ENCODE measurements around the gene ZNF684. TPM values are rescaled to one million over a fixed set of nuclear protein-coding genes. Genes with fewer than 3 reads are reported as not detected.

ZNF684 gene
- total RNA-seq, 1 experiment from 2014 or later: 8.5 TPM

DNA sequence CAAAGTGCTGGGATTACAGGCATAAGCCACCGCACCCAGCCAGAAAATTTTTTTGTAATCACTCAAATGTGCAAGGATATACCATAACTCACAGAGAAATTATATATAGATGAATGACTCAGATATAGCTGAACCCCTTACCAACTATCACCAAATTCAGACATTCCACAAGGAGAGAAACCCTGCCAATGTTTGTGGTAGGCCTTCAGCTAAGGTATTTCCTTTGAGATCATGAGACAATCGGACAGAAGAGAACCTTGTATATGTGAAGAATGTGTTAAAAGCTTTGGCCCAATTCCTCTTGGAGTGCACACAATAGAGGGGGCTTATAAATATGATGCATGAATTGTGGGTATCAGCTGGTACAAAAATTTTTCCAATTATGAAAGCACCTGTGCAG lies 50.7 kb downstream of the ZNF684 start:
- H3K4me3 ChIP-seq (ENCODE audit: low read length): no peak overlapping the region
- H3K27me3 ChIP-seq (ENCODE audit: low read length): no peaks in the 10 kb centered on the region
- DNase-seq: no peak
- H3K36me3 ChIP-seq (ENCODE audit: insufficient read depth, low read length): no peaks in the 10 kb centered on the region
- no peak overlapping the region for H3K4me2 ChIP-seq (ENCODE audit: low read depth, low read length, poor library complexity, severe bottlenecking)
- no peaks in the 10 kb centered on the region for H4K20me1 ChIP-seq (ENCODE audit: insufficient read depth, low read depth, low read length)
- no peaks in the 10 kb centered on the region for H3K79me2 ChIP-seq (ENCODE audit: low read length)
- no peak overlapping the region for H3K27ac ChIP-seq (ENCODE audit: low read length)
- no peak overlapping the region for H3K9ac ChIP-seq (ENCODE audit: low read length)
- no peak overlapping the region for H2AFZ ChIP-seq (ENCODE audit: low read length)
- H3K9me2 ChIP-seq (replicated peaks; ENCODE audit: insufficient read depth, low read length): no peaks in the 10 kb centered on the region
- no peaks in the 10 kb centered on the region for H3K9me3 ChIP-seq (ENCODE audit: low read length)
- no peaks in the 10 kb centered on the region for H3K4me1 ChIP-seq (ENCODE audit: low read length)

DNA sequence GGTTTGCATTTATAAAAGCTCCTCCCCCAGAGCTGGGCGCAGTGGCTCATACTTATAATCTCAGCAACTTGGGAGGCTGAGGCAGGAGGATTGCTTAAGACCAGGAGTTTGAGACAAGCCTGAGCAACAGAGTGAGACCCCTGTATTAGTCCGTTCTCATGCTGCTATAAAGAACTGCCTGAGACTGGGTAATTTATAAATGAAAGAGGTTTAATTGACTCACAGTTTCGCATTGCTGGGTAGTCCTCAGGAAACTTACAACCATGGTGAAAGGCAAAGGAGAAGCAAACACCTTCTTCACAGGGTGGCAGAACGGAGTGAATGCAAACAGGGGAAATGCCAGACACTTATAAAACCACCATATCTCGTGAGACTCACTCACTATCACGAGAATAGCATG lies 52.5 kb downstream of the ZNF684 start:
- no peaks in the 10 kb centered on the region for H3K27me3 ChIP-seq (ENCODE audit: low read length)
- H3K4me3 ChIP-seq (ENCODE audit: low read length): no peak overlapping the region
- H3K9me3 ChIP-seq (ENCODE audit: low read length): no peaks in the 10 kb centered on the region
- H3K4me2 ChIP-seq (ENCODE audit: low read depth, low read length, poor library complexity, severe bottlenecking): no peak overlapping the region
- H3K36me3 ChIP-seq (ENCODE audit: insufficient read depth, low read length): no peaks in the 10 kb centered on the region
- H3K79me2 ChIP-seq (ENCODE audit: low read length): no peaks in the 10 kb centered on the region
- no peak overlapping the region for H3K9ac ChIP-seq (ENCODE audit: low read length)
- H2AFZ ChIP-seq (ENCODE audit: low read length): no peak overlapping the region
- H3K27ac ChIP-seq (ENCODE audit: low read length): no peak overlapping the region
- H3K9me2 ChIP-seq (replicated peaks; ENCODE audit: insufficient read depth, low read length): no peaks in the 10 kb centered on the region
- no peak for DNase-seq
- H3K4me1 ChIP-seq (ENCODE audit: low read length): no peaks in the 10 kb centered on the region
- no peaks in the 10 kb centered on the region for H4K20me1 ChIP-seq (ENCODE audit: insufficient read depth, low read depth, low read length)

DNA sequence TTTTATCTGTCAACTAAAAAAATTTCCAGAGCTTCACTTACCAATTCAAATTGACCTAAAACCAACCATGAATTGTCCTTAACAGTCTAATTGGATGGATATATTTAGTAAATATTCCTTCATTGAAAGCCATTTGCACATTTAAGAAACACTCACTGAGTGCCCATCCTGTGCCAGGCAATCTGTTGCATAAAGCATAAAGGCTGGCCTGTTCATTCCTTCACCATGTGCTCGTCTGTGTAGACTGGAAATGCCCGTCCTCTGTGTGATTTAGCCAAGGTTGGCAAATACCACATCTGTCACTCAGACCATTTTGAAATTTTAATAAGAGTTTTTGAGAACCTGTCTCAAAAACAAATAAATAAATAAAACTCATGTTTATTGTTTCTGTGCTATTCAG lies 57.1 kb downstream of the ZNF684 start:
- Histone ChIP-seq H3K36me3 (ENCODE audit: insufficient read depth, low read length) (no peaks in the 10 kb centered on the region), H3K4me2 (ENCODE audit: low read depth, low read length, poor library complexity, severe bottlenecking) (no peak overlapping the region), H3K9ac (ENCODE audit: low read length) (no peak overlapping the region), H3K79me2 (ENCODE audit: low read length) (no peaks in the 10 kb centered on the region), H4K20me1 (ENCODE audit: insufficient read depth, low read depth, low read length) (no peaks in the 10 kb centered on the region), H3K9me2 (replicated peaks; ENCODE audit: insufficient read depth, low read length) (no peaks in the 10 kb centered on the region), H2AFZ (ENCODE audit: low read length) (no peak overlapping the region), H3K27me3 (ENCODE audit: low read length) (no peaks in the 10 kb centered on the region), H3K4me3 (ENCODE audit: low read length) (no peak overlapping the region), H3K4me1 (ENCODE audit: low read length) (no peaks in the 10 kb centered on the region), H3K27ac (ENCODE audit: low read length) (no peak overlapping the region), H3K9me3 (ENCODE audit: low read length) (no peaks in the 10 kb centered on the region)
- no peak for DNase-seq

DNA sequence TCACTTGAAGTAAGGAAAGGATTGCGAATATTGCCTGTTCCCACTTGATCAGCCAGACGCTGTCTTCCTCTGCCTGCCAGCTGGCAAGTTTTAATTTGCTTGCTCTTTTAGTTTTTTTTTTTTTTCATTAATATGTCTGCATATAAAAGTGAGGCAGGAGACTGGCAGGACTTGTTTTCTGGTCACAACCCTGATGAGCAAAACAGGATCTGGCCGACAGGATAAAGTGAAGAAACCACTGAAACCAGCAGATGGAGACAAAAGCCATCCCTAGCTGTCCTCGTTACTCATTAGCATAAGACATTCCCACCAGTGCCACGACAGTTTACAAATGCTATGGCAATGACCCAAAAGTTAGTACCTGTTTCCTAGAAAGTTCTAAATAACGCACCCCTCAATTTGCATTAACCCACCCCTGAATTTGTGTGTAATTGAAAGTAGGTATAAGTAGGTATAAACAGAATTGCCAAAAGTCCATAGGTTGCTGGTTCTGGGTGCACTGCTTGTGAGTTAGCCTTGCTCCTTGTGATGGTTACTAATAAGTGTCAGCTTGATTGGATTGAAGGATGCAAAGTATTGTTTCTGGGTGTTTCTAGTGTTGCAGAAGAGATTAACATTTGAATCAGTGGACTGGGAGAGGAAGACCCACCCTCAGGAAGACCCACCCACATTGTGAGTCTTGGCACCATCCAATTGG lies 60.8 kb downstream of the ZNF684 start:
- Histone ChIP-seq H4K20me1 (ENCODE audit: insufficient read depth, low read depth, low read length) (no peaks in the 10 kb centered on the region), H2AFZ (ENCODE audit: low read length) (no peak overlapping the region), H3K9ac (ENCODE audit: low read length) (no peak overlapping the region), H3K9me2 (replicated peaks; ENCODE audit: insufficient read depth, low read length) (no peaks in the 10 kb centered on the region), H3K4me2 (ENCODE audit: low read depth, low read length, poor library complexity, severe bottlenecking) (no peak overlapping the region), H3K79me2 (ENCODE audit: low read length) (no peaks in the 10 kb centered on the region), H3K4me3 (ENCODE audit: low read length) (no peak overlapping the region), H3K27me3 (ENCODE audit: low read length) (no peaks in the 10 kb centered on the region), H3K27ac (ENCODE audit: low read length) (no peak overlapping the region), H3K36me3 (ENCODE audit: insufficient read depth, low read length) (no peaks in the 10 kb centered on the region), H3K4me1 (ENCODE audit: low read length) (peaks cover 3% of the 10 kb centered on the region), H3K9me3 (ENCODE audit: low read length) (no peaks in the 10 kb centered on the region)
- peak; percentile 75 for DNase-seq

DNA sequence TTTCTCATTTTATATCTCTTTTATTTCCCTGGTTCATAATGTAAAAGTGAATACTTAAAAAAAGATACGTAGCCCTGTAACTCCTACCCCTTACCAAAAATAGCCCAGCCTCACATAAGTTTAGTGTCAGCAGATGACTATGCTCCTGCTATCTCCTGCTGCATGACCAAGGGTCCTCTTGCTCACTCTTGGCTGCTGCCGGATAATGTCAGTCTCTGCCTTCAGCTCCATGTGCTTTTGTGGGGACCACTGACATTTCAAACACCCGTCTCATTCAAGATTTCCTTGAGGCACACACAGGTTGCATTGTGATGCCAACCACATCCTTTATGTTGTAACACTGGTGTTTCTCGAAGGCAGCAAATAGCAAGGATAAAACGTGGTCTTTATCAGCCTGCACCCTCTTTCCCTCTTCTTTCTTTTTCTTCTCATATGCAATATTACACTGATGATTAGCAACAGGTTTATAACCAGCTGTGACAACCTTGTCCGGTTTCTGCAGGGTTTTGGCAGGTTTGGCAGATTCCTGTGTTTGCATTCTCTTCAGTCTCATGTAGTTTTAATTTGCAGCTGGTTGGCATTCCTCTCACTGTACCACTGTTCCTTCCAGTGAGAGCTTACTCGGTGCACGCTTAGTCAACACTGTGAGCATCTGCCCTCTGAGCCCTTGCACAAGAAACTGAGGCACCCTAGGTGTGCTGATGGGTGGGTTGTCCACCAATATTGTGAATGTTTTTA lies 62.2 kb downstream of the ZNF684 start:
- Histone ChIP-seq H3K4me3 (ENCODE audit: low read length) (no peak overlapping the region), H3K4me1 (ENCODE audit: low read length) (peaks cover 3% of the 10 kb centered on the region), H3K4me2 (ENCODE audit: low read depth, low read length, poor library complexity, severe bottlenecking) (no peak overlapping the region), H2AFZ (ENCODE audit: low read length) (no peak overlapping the region), H3K9ac (ENCODE audit: low read length) (no peak overlapping the region), H3K9me3 (ENCODE audit: low read length) (no peaks in the 10 kb centered on the region), H3K9me2 (replicated peaks; ENCODE audit: insufficient read depth, low read length) (no peaks in the 10 kb centered on the region), H3K36me3 (ENCODE audit: insufficient read depth, low read length) (no peaks in the 10 kb centered on the region), H4K20me1 (ENCODE audit: insufficient read depth, low read depth, low read length) (no peaks in the 10 kb centered on the region), H3K79me2 (ENCODE audit: low read length) (no peaks in the 10 kb centered on the region), H3K27ac (ENCODE audit: low read length) (no peak overlapping the region), H3K27me3 (ENCODE audit: low read length) (no peaks in the 10 kb centered on the region)
- DNase-seq: no peak

DNA sequence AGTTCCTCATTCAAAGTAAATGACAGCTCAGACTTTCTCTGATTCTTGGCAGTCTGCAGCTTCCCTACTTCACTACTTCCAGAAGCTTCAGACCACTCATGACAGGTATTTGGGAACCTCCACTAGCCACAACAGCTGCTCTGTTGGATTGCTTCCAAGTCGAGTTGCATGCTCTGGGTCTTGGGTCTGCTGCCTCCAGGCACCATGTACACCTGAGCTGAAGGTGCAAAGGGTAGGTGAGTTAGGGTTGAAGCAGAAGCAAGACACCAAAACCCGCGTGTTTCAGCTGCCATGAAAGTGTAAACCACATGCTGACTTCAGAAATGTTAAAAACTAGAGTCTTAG lies 62.7 kb downstream of the ZNF684 start:
- no peaks in the 10 kb centered on the region for H3K9me2 ChIP-seq (replicated peaks; ENCODE audit: insufficient read depth, low read length)
- H3K36me3 ChIP-seq (ENCODE audit: insufficient read depth, low read length): no peaks in the 10 kb centered on the region
- H3K9me3 ChIP-seq (ENCODE audit: low read length): no peaks in the 10 kb centered on the region
- H3K79me2 ChIP-seq (ENCODE audit: low read length): no peaks in the 10 kb centered on the region
- no peaks in the 10 kb centered on the region for H4K20me1 ChIP-seq (ENCODE audit: insufficient read depth, low read depth, low read length)
- no peak for DNase-seq
- no peak overlapping the region for H2AFZ ChIP-seq (ENCODE audit: low read length)
- no peak overlapping the region for H3K9ac ChIP-seq (ENCODE audit: low read length)
- H3K4me2 ChIP-seq (ENCODE audit: low read depth, low read length, poor library complexity, severe bottlenecking): no peak overlapping the region
- no peaks in the 10 kb centered on the region for H3K27me3 ChIP-seq (ENCODE audit: low read length)
- no peak overlapping the region for H3K27ac ChIP-seq (ENCODE audit: low read length)
- H3K4me1 ChIP-seq (ENCODE audit: low read length): peaks cover 3% of the 10 kb centered on the region
- no peak overlapping the region for H3K4me3 ChIP-seq (ENCODE audit: low read length)

DNA sequence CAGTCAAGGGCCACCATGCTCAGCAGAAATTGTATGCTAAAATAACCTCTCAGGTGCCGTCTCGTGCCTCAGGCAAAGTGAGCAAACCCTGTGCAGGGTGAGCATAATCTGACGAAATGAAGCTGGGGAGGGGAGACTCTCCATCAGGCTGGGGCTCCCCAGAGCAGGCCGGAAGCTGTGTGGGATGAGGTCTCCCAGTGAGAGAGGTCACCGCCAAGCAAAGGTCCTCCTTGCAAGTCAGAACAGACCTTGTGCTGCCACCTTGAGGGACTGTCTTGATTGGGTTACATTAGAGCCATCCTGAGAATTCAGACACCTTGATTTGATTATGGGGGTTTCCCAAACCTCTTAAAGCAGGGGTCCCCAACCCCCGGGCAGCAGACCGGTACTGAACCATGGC lies 64.2 kb downstream of the ZNF684 start:
- Histone ChIP-seq H3K4me1 (ENCODE audit: low read length) (peaks cover 3% of the 10 kb centered on the region), H3K9me2 (replicated peaks; ENCODE audit: insufficient read depth, low read length) (no peaks in the 10 kb centered on the region), H3K9me3 (ENCODE audit: low read length) (no peaks in the 10 kb centered on the region), H3K4me3 (ENCODE audit: low read length) (no peak overlapping the region), H3K9ac (ENCODE audit: low read length) (no peak overlapping the region), H3K27me3 (ENCODE audit: low read length) (no peaks in the 10 kb centered on the region), H3K4me2 (ENCODE audit: low read depth, low read length, poor library complexity, severe bottlenecking) (peak overlapping the region; percentile 5), H2AFZ (ENCODE audit: low read length) (no peak overlapping the region), H3K79me2 (ENCODE audit: low read length) (no peaks in the 10 kb centered on the region), H3K36me3 (ENCODE audit: insufficient read depth, low read length) (no peaks in the 10 kb centered on the region), H4K20me1 (ENCODE audit: insufficient read depth, low read depth, low read length) (no peaks in the 10 kb centered on the region), H3K27ac (ENCODE audit: low read length) (no peak overlapping the region)
- peak; percentile 60 for DNase-seq

All from Karpas-422 (cell line).